ENCODE measurements around the gene LRP6. TPM values are rescaled to one million over a fixed set of nuclear protein-coding genes. Genes with fewer than 3 reads are reported as not detected.
A peak's percentile ranks its signal among the peaks of the same experiment; 100 is the strongest.

The LRP6 gene
- total RNA-seq, 1 experiment from 2014 or later = 72.8 TPM

DNA sequence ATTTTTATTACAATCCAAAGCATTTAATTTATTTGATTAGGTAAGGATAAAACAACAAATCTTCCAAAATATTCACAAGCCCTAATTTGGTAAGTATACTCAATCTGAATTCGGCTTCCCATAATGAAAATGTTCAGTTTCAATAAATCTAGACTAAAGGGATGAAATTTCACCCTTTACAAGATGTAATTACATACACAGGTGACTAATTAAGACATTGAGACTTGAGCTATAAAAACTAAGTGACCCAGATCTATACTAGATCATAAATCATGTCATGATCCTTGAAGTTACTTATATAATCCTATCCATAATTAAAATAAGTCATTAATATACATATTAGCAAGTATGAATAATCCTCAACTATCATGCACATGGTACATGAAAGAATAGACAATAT is 36.6 kb downstream of the LRP6 start (continued):
- TF ChIP-seq, protein P1, sequence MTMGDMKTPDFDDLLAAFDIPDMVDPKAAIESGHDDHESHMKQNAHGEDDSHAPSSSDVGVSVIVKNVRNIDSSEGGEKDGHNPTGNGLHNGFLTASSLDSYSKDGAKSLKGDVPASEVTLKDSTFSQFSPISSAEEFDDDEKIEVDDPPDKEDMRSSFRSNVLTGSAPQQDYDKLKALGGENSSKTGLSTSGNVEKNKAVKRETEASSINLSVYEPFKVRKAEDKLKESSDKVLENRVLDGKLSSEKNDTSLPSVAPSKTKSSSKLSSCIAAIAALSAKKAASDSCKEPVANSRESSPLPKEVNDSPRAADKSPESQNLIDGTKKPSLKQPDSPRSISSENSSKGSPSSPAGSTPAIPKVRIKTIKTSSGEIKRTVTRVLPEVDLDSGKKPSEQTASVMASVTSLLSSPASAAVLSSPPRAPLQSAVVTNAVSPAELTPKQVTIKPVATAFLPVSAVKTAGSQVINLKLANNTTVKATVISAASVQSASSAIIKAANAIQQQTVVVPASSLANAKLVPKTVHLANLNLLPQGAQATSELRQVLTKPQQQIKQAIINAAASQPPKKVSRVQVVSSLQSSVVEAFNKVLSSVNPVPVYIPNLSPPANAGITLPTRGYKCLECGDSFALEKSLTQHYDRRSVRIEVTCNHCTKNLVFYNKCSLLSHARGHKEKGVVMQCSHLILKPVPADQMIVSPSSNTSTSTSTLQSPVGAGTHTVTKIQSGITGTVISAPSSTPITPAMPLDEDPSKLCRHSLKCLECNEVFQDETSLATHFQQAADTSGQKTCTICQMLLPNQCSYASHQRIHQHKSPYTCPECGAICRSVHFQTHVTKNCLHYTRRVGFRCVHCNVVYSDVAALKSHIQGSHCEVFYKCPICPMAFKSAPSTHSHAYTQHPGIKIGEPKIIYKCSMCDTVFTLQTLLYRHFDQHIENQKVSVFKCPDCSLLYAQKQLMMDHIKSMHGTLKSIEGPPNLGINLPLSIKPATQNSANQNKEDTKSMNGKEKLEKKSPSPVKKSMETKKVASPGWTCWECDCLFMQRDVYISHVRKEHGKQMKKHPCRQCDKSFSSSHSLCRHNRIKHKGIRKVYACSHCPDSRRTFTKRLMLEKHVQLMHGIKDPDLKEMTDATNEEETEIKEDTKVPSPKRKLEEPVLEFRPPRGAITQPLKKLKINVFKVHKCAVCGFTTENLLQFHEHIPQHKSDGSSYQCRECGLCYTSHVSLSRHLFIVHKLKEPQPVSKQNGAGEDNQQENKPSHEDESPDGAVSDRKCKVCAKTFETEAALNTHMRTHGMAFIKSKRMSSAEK (CRISPR knock-in tag; IDR thresholded peaks at IDR 0.05; ENCODE audit: borderline replicate concordance) = no peak
- TF ChIP-seq, protein P2, sequence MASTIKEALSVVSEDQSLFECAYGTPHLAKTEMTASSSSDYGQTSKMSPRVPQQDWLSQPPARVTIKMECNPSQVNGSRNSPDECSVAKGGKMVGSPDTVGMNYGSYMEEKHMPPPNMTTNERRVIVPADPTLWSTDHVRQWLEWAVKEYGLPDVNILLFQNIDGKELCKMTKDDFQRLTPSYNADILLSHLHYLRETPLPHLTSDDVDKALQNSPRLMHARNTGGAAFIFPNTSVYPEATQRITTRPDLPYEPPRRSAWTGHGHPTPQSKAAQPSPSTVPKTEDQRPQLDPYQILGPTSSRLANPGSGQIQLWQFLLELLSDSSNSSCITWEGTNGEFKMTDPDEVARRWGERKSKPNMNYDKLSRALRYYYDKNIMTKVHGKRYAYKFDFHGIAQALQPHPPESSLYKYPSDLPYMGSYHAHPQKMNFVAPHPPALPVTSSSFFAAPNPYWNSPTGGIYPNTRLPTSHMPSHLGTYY (CRISPR knock-in tag; IDR thresholded peaks at IDR 0.05) = no peak
- TF ChIP-seq SMAD4 (CRISPR knock-in tag; IDR thresholded peaks at IDR 0.05) = no peak
- TF ChIP-seq, protein P3, sequence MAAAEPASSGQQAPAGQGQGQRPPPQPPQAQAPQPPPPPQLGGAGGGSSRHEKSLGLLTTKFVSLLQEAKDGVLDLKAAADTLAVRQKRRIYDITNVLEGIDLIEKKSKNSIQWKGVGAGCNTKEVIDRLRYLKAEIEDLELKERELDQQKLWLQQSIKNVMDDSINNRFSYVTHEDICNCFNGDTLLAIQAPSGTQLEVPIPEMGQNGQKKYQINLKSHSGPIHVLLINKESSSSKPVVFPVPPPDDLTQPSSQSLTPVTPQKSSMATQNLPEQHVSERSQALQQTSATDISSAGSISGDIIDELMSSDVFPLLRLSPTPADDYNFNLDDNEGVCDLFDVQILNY (CRISPR knock-in tag; IDR thresholded peaks at IDR 0.05) = no peak
- TF ChIP-seq, protein P4, sequence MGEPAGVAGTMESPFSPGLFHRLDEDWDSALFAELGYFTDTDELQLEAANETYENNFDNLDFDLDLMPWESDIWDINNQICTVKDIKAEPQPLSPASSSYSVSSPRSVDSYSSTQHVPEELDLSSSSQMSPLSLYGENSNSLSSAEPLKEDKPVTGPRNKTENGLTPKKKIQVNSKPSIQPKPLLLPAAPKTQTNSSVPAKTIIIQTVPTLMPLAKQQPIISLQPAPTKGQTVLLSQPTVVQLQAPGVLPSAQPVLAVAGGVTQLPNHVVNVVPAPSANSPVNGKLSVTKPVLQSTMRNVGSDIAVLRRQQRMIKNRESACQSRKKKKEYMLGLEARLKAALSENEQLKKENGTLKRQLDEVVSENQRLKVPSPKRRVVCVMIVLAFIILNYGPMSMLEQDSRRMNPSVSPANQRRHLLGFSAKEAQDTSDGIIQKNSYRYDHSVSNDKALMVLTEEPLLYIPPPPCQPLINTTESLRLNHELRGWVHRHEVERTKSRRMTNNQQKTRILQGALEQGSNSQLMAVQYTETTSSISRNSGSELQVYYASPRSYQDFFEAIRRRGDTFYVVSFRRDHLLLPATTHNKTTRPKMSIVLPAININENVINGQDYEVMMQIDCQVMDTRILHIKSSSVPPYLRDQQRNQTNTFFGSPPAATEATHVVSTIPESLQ (CRISPR knock-in tag; IDR thresholded peaks at IDR 0.05) = no peak
- no peak for TF ChIP-seq RORB (CRISPR knock-in tag; IDR thresholded peaks at IDR 0.05)

DNA sequence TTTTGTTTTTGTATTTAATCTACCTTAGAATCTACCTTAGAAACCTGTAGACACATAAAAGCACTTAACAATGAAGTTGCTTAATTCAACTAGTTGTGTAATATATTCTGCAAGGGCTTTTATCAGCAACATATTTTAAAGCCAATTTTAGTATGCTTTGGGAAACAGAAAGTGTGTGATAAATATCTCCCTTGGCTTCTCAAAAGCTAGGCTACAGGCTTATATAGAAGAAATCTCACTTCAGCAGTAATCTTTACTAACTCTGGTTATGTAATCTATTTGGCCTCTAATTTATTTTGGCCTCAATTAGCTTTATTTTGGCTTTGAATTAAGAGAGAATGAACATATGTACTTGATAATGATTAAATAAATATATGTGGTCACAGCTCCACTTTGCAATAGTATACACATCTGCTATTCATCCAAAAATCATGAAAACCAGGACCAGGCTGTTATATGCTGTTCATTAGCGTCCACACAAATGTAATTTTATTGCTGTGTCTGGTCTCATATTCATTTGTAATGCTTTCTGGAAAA is 37.2 kb downstream of the LRP6 start:
- DNase-seq (ENCODE audit: low spot score) = no peak
- Mint-ChIP-seq H3K4me1 (peaks cover 46% of the 10 kb centered on the region), H3K4me3 (no peak overlapping the region), H3K27ac (no peak overlapping the region), H3K36me3 (peaks cover 3% of the 10 kb centered on the region; the same call in 1 of the 2 replicates), H3K9me3 (peaks cover 5% of the 10 kb centered on the region), H3K27me3 (ENCODE audit: low read depth) (no peaks in the 10 kb centered on the region)
- no peak for TF ChIP-seq JUN (CRISPR knock-in tag; IDR thresholded peaks at IDR 0.05)
- TF ChIP-seq, protein P5, sequence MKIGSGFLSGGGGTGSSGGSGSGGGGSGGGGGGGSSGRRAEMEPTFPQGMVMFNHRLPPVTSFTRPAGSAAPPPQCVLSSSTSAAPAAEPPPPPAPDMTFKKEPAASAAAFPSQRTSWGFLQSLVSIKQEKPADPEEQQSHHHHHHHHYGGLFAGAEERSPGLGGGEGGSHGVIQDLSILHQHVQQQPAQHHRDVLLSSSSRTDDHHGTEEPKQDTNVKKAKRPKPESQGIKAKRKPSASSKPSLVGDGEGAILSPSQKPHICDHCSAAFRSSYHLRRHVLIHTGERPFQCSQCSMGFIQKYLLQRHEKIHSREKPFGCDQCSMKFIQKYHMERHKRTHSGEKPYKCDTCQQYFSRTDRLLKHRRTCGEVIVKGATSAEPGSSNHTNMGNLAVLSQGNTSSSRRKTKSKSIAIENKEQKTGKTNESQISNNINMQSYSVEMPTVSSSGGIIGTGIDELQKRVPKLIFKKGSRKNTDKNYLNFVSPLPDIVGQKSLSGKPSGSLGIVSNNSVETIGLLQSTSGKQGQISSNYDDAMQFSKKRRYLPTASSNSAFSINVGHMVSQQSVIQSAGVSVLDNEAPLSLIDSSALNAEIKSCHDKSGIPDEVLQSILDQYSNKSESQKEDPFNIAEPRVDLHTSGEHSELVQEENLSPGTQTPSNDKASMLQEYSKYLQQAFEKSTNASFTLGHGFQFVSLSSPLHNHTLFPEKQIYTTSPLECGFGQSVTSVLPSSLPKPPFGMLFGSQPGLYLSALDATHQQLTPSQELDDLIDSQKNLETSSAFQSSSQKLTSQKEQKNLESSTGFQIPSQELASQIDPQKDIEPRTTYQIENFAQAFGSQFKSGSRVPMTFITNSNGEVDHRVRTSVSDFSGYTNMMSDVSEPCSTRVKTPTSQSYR (CRISPR knock-in tag; IDR thresholded peaks at IDR 0.05) = no peak
- ATAC-seq = no peak
- ChIA-PET POLR2A (no interaction called here), CTCF (interaction anchor here (1.2 kb wide), 1 partner anchor 10 kb away, joined by 3 read pairs; no protein-coding TSS in a partner anchor)

DNA sequence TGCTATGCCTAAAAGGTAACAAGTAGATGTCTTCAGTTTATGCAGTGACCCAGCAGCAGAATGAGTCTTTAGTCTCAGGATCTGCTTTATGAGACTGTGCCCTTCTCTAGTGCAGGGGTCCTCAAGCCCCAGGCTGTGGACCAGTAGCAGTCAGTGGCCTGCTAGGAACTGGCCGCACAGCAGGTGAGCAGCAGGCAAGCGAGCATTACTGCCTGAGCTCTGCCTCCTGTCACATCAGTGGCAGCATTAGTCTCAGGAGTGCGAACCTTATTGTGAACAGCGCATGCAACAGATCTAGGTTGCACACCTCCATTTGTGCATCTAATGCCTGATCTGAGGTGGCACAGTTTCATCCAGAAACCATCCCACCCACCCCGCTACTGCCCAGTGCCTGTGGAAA is 38.4 kb downstream of the LRP6 start:
- DNase-seq (ENCODE audit: low spot score) (peak; percentile 29), ATAC-seq (peak; percentile 66)
- peaks cover 5% of the 10 kb centered on the region for H3K9me3 Mint-ChIP-seq
- no peaks in the 10 kb centered on the region for H3K27me3 Mint-ChIP-seq (ENCODE audit: low read depth)
- no peak overlapping the region for H3K4me3 Mint-ChIP-seq
- 0 out of 2 replicates have a peak overlapping the region, but pooled peaks have one; percentile 22 for H3K27ac Mint-ChIP-seq
- H3K36me3 Mint-ChIP-seq = peaks cover 3% of the 10 kb centered on the region; the same call in 1 of the 2 replicates
- peaks cover 54% of the 10 kb centered on the region for H3K4me1 Mint-ChIP-seq
- ChIA-PET POLR2A (interaction anchor here (0.7 to 1.5 kb wide), 3 partner anchors 10 to 349 kb away, joined by 3 to 8 read pairs (median 3); no protein-coding TSS in a partner anchor), CTCF (no interaction called here)
- TF ChIP-seq TP53 (CRISPR knock-in tag; IDR thresholded peaks at IDR 0.05) (no peak), IRF2 (CRISPR knock-in tag; IDR thresholded peaks at IDR 0.05; ENCODE audit: borderline replicate concordance, low read depth) (no peak), ESRRA (CRISPR knock-in tag; IDR thresholded peaks at IDR 0.05; ENCODE audit: borderline replicate concordance) (no peak), ZNF317 (CRISPR knock-in tag; IDR thresholded peaks at IDR 0.05; ENCODE audit: borderline replicate concordance, low read depth) (no peak), ZNF671 (CRISPR knock-in tag; IDR thresholded peaks at IDR 0.05) (no peak), GABPB1 (CRISPR knock-in tag; IDR thresholded peaks at IDR 0.05) (no peak), CBFB (CRISPR knock-in tag; IDR thresholded peaks at IDR 0.05; ENCODE audit: low read depth) (no peak), JUN (CRISPR knock-in tag; IDR thresholded peaks at IDR 0.05) (no peak), PRRX2 (CRISPR knock-in tag; IDR thresholded peaks at IDR 0.05) (no peak), FOXP1 (CRISPR knock-in tag; IDR thresholded peaks at IDR 0.05; ENCODE audit: borderline replicate concordance) (no peak), CREB1 (CRISPR knock-in tag; IDR thresholded peaks at IDR 0.05) (no peak)
- TF ChIP-seq, protein P6, sequence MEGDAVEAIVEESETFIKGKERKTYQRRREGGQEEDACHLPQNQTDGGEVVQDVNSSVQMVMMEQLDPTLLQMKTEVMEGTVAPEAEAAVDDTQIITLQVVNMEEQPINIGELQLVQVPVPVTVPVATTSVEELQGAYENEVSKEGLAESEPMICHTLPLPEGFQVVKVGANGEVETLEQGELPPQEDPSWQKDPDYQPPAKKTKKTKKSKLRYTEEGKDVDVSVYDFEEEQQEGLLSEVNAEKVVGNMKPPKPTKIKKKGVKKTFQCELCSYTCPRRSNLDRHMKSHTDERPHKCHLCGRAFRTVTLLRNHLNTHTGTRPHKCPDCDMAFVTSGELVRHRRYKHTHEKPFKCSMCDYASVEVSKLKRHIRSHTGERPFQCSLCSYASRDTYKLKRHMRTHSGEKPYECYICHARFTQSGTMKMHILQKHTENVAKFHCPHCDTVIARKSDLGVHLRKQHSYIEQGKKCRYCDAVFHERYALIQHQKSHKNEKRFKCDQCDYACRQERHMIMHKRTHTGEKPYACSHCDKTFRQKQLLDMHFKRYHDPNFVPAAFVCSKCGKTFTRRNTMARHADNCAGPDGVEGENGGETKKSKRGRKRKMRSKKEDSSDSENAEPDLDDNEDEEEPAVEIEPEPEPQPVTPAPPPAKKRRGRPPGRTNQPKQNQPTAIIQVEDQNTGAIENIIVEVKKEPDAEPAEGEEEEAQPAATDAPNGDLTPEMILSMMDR (IDR thresholded peaks at IDR 0.05) = no peak

Measured in WTC11 (cell line).